Spleen (tissue), 11 donors: ENCODE results near the gene JOSD1. TPM values are rescaled to one million over a fixed set of nuclear protein-coding genes. Genes with fewer than 3 reads are reported as not detected.

Experiments
- DNase-seq: peaks from one replicate; pipeline ENCODE4 v3.0.0-alpha.2; 2020
- H3K27ac ChIP-seq, 8 donors: fragments of 200-600 bp; sonication (generic) in 7 of 8; 1 replicate in 4 of 8; 2 replicates in 4 of 8; pipeline versions ENCODE4 v1.5.0 to v1.8.0; 2016 to 2021; ENCODE audit warnings: inconsistent platforms in 4 of 8, mild to moderate bottlenecking in 4 of 8, moderate library complexity in 1 of 8
- H3K27me3 ChIP-seq, 7 donors: fragments of 200-600 bp; sonication (generic) in 6 of 7; replicated peaks in 1 of 7; 1 replicate in 4 of 7; 2 replicates in 3 of 7; pipeline versions ENCODE4 v1.5.0 to v1.8.0; 2016 to 2021; ENCODE audit warnings: inconsistent platforms in 3 of 7, mild to moderate bottlenecking in 1 of 7
- H3K36me3 ChIP-seq, 6 donors: fragments of 200-600 bp; sonication (generic) in 5 of 6; 1 replicate in 4 of 6; 2 replicates in 2 of 6; pipeline versions ENCODE4 v1.5.0 to v1.8.0; 2016 to 2021; ENCODE audit warnings: inconsistent platforms in 2 of 6
- H3K4me1 ChIP-seq, 6 donors: fragments of 200-600 bp; sonication (generic) in 5 of 6; 1 replicate in 3 of 6; 2 replicates in 3 of 6; pipeline versions ENCODE4 v1.5.0 to v1.8.0; 2016 to 2021; ENCODE audit warnings: inconsistent platforms in 3 of 6
- H3K4me3 ChIP-seq, 8 donors: fragments of 200-600 bp; sonication (generic) in 7 of 8; 1 replicate in 4 of 8; 2 replicates in 4 of 8; pipeline versions ENCODE4 v1.5.0 to v1.8.0; 2016 to 2021; ENCODE audit warnings: inconsistent platforms in 4 of 8, mild to moderate bottlenecking in 4 of 8, moderate library complexity in 2 of 8
- H3K9me3 ChIP-seq, 8 donors: fragments of 200-600 bp; sonication (generic) in 7 of 8; 1 replicate in 4 of 8; 2 replicates in 4 of 8; pipeline versions ENCODE4 v1.5.0 to v1.8.0; 2016 to 2021; ENCODE audit warnings: inconsistent platforms in 4 of 8
- POLR2A ChIP-seq, 3 donors: fragments of 450-650 bp; IDR thresholded peaks; one replicate each; pipeline ENCODE4 v1.5.1; 2017; ENCODE audit warnings: antibody characterized with exemption in 3 of 3, mild to moderate bottlenecking in 1 of 3
- POLR2AphosphoS5 ChIP-seq, 3 donors: sonication (generic); formaldehyde crosslinking; IDR thresholded peaks; one replicate each; pipeline ENCODE4 v1.5.1; 2017; ENCODE audit warnings: antibody characterized with exemption in 3 of 3
- WGBS, 5 donors: extraction: QIAGEN DNeasy Blood & Tissue Kit in 3 of 5; methylation state at CpG; one replicate each; pipeline versions ENCODE4 v1.1.5 to v1.1.7; 2013 to 2018; 5-methylcytosine and 5-hydroxymethylcytosine counted together
- intact Hi-C: fragments of 100-400 bp; cut with DNase I; formaldehyde crosslinking; loops from one replicate; pipeline ENCODE4 v1.15.0; 2023; ENCODE audit warnings: low total_unique reads
- polyA plus RNA-seq, 3 donors: library from polyadenylated mRNA; stranded (reverse); fragments of 200-250 nt; gene quantifications; one replicate each; pipeline ENCODE4 v1.2.1, GENCODE V29; 2013
- total RNA-seq, 7 donors: library from RNA; depleted of rRNA in 3 of 7; stranded (reverse); fragments of >200 nt in 3 of 7; fragmentation: NEBNext Ultra II Directional in 4 of 7; extraction: Animal tissue kit (Norgen Biotek cat#: 25700) in 4 of 7; gene quantifications; one replicate each; pipeline versions ENCODE4 v1.1.0 to v1.2.1, GENCODE V29; 2016 to 2021
- TF ChIP-seq, protein P1 (sequence below), 11 experiments: fragments of 200-600 bp in 7 of 11; fragments of 450-650 bp in 4 of 11; sonication (generic) in 4 of 11; IDR thresholded peaks in 8 of 11; conservative IDR thresholded peaks in 3 of 11; 1 replicate in 7 of 11; 2 replicates in 4 of 11; pipeline versions ENCODE4 v1.4.0 to v1.8.0; 2016 to 2021; ENCODE audit warnings: antibody characterized with exemption in 11 of 11, inconsistent platforms in 4 of 11, mild to moderate bottlenecking in 1 of 11
- donor health status: healthy with polysubstance abuse.
- donor health status: DM: no; HTN: no; CAD: no; lungs with moderate emphysema.
- donor health status: DM: no; HTN: no; CAD: no.
- donor health status: Bipolar disorder and iron deficiency.
- donor health status: healthy.
- donor health status: DM: no; HTN: no; CAD: no.
- donor health status: DM: yes; HTN: yes; CAD: no.

Gene JOSD1
- total and polyA plus RNA-seq, 10 donors, result 10.1 to 54.2 (median 33.2) TPM

GRCh38 chr22:38707346-38707745 is 6.6 kb upstream of the JOSD1 start:
- Histone ChIP-seq H3K36me3 (peaks cover 0 to 40% (median 6%) of the 10 kb centered on the region in 6 donors), H3K4me1 (peaks cover 39 to 68% (median 62%) of the 10 kb centered on the region in 6 donors), H3K27me3 (no peaks in the 10 kb centered on the region), H3K27ac (peak overlapping the region; percentile 93 to 99 (median 98)), H3K4me3 (peak overlapping the region; percentile 76 to 94 (median 86)), H3K9me3 (no peaks in the 10 kb centered on the region)
- intact Hi-C loops, result no loop called here
- DNase-seq, result no peak
- WGBS, 5 donors, result 11 to 35% (median 15%) methylated on average over 2 of the region's 2 CpGs
- TF ChIP-seq POLR2AphosphoS5 (IDR thresholded peaks at IDR 0.05), result peak in 1 of 3 donors; percentile 45
- TF ChIP-seq, protein P1, sequence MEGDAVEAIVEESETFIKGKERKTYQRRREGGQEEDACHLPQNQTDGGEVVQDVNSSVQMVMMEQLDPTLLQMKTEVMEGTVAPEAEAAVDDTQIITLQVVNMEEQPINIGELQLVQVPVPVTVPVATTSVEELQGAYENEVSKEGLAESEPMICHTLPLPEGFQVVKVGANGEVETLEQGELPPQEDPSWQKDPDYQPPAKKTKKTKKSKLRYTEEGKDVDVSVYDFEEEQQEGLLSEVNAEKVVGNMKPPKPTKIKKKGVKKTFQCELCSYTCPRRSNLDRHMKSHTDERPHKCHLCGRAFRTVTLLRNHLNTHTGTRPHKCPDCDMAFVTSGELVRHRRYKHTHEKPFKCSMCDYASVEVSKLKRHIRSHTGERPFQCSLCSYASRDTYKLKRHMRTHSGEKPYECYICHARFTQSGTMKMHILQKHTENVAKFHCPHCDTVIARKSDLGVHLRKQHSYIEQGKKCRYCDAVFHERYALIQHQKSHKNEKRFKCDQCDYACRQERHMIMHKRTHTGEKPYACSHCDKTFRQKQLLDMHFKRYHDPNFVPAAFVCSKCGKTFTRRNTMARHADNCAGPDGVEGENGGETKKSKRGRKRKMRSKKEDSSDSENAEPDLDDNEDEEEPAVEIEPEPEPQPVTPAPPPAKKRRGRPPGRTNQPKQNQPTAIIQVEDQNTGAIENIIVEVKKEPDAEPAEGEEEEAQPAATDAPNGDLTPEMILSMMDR (IDR thresholded peaks at IDR 0.05 in 8 of 11, conservative IDR thresholded peaks at IDR 0.05 in 3 of 11), result no peak

DNA sequence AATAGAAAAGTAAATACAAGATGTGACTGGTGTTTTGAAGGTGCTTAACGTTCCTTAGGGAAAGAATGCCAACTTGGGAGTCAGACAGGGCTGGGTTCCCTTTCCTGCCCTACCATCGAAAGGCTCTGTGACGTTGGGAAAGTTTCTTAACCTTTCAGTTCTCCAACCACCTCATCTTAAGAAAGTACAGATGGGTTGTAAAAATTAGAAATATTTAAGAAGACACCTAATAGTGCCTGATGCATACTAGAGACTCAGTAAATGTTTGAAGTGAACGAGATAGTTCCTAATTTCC is 6.1 kb upstream of the JOSD1 start:
- TF ChIP-seq, protein P1 (IDR thresholded peaks at IDR 0.05 in 8 of 11, conservative IDR thresholded peaks at IDR 0.05 in 3 of 11), result no peak
- no peak for TF ChIP-seq POLR2AphosphoS5 (IDR thresholded peaks at IDR 0.05)
- no peak for TF ChIP-seq POLR2A (IDR thresholded peaks at IDR 0.05)

GRCh38 chr22:38706101-38706900 is 5.6 kb upstream of the JOSD1 start:
- Histone ChIP-seq H3K9me3 (no peaks in the 10 kb centered on the region), H3K36me3 (peaks cover 0 to 30% (median 6%) of the 10 kb centered on the region in 6 donors), H3K4me1 (peaks cover 43 to 68% (median 62%) of the 10 kb centered on the region in 6 donors), H3K27ac (peak overlapping the region; percentile 93 to 99 (median 98)), H3K4me3 (peak overlapping the region; percentile 76 to 94 (median 86)), H3K27me3 (no peaks in the 10 kb centered on the region)
- WGBS, 5 donors, result 0 to 1% (median 0%) methylated on average over 19 to 80 of the region's 80 CpGs
- DNase-seq, result no peak
- intact Hi-C loops, result no loop called here
- peak; percentile 1 to 54 (median 44) for TF ChIP-seq POLR2AphosphoS5 (IDR thresholded peaks at IDR 0.05)
- TF ChIP-seq, protein P1 (IDR thresholded peaks at IDR 0.05 in 8 of 11, conservative IDR thresholded peaks at IDR 0.05 in 3 of 11), result no peak

More for the DNA sequence above, 6.1 kb upstream of the JOSD1 start:
- 0 to 2% (median 2%) methylated on average over 4 of the region's 4 CpGs for WGBS, 5 donors
- H3K36me3 ChIP-seq, result peaks cover 0 to 35% (median 6%) of the 10 kb centered on the region in 6 donors
- H3K27ac ChIP-seq, result peak overlapping the region; percentile 93 to 99 (median 98)
- no peaks in the 10 kb centered on the region for H3K9me3 ChIP-seq
- no peaks in the 10 kb centered on the region for H3K27me3 ChIP-seq
- no peak for DNase-seq
- intact Hi-C loops, result no loop called here
- H3K4me3 ChIP-seq, result peak overlapping the region; percentile 76 to 94 (median 86)
- H3K4me1 ChIP-seq, result peaks cover 39 to 68% (median 59%) of the 10 kb centered on the region in 6 donors
